ENCODE data around the gene VAMP5.

Gene VAMP5

GRCh38 chr2:85548608-85548900, 35.7 kb upstream of the VAMP5 start:
- POLR2A ChIA-PET, result interaction anchor here (1.0 to 7.3 kb wide), 5 partner anchors 10 to 129 kb away, joined by 3 to 81 read pairs (median 8); partner anchors contain the start of genes GGCX, MAT2A, RNF181 and SH2D6

GRCh38 chr2:85549095-85549494, 35.1 kb upstream of the VAMP5 start:
- TF ChIP-seq FOXA1 (IDR thresholded peaks at IDR 0.05) (no peak), ZNF384 (IDR thresholded peaks at IDR 0.05) (no peak), PKNOX1 (IDR thresholded peaks at IDR 0.05) (no peak), CTBP1 (IDR thresholded peaks at IDR 0.05; ENCODE audit: borderline replicate concordance) (no peak), LEF1 (IDR thresholded peaks at IDR 0.05; ENCODE audit: borderline replicate concordance) (no peak), SUZ12 (IDR thresholded peaks at IDR 0.05) (no peak), TARDBP (IDR thresholded peaks at IDR 0.05) (no peak), BHLHE40 (IDR thresholded peaks at IDR 0.05; ENCODE audit: borderline replicate concordance) (no peak), ELF4 (IDR thresholded peaks at IDR 0.05) (no peak), FOXK2 (IDR thresholded peaks at IDR 0.05) (no peak), NFRKB (IDR thresholded peaks at IDR 0.05) (no peak), FOXM1 (IDR thresholded peaks at IDR 0.05; ENCODE audit: borderline replicate concordance) (no peak)
- ChIA-PET CTCF (interaction anchor here (1.1 to 5.5 kb wide), 3 partner anchors 121 to 158 kb away, joined by 3 to 68 read pairs (median 3); partner anchors contain the start of gene SH2D6), POLR2A (interaction anchor here (1.0 to 7.3 kb wide), 6 partner anchors 11 to 129 kb away, joined by 3 to 81 read pairs (median 8); partner anchors contain the start of genes GGCX, MAT2A, RNF181 and SH2D6)
- no peak for DNase-seq (ENCODE audit: extremely low spot score)

More at GRCh38 chr2:85548608-85548900, 35.7 kb upstream of the VAMP5 start:
- TF ChIP-seq SP1 (IDR thresholded peaks at IDR 0.05) (no peak), ARNT (IDR thresholded peaks at IDR 0.05) (no peak), ELF4 (IDR thresholded peaks at IDR 0.05) (no peak), L3MBTL2 (conservative IDR thresholded peaks at IDR 0.05) (no peak), CTBP1 (IDR thresholded peaks at IDR 0.05; ENCODE audit: borderline replicate concordance) (no peak), LEF1 (IDR thresholded peaks at IDR 0.05; ENCODE audit: borderline replicate concordance) (no peak), BHLHE40 (IDR thresholded peaks at IDR 0.05; ENCODE audit: borderline replicate concordance) (no peak), FOXK2 (IDR thresholded peaks at IDR 0.05) (no peak)
- CTCF ChIA-PET, result interaction anchor here (1.1 to 5.5 kb wide), 3 partner anchors 121 to 157 kb away, joined by 3 to 68 read pairs (median 3); partner anchors contain the start of gene SH2D6
- no peak for DNase-seq (ENCODE audit: extremely low spot score)

- CTCF ChIA-PET, result interaction anchor here (0.6 to 5.5 kb wide), 2 partner anchors 89 to 130 kb away, joined by 3 to 68 read pairs; partner anchors contain the start of gene SH2D6
- no peak for TF ChIP-seq ARNT (IDR thresholded peaks at IDR 0.05)
- no peak for TF ChIP-seq TARDBP (IDR thresholded peaks at IDR 0.05)
- no peak for TF ChIP-seq SUZ12 (IDR thresholded peaks at IDR 0.05)
- no peak for TF ChIP-seq HDGF (IDR thresholded peaks at IDR 0.05; ENCODE audit: borderline replicate concordance)
- DNase-seq (ENCODE audit: extremely low spot score), result no peak
- POLR2A ChIA-PET, result interaction anchor here (1.0 to 7.3 kb wide), 6 partner anchors 11 to 160 kb away, joined by 3 to 81 read pairs (median 8); partner anchors contain the start of genes C2orf68, GGCX, MAT2A and SH2D6
Observed at GRCh38 chr2:85549826-85550225, 34.4 kb upstream of the VAMP5 start.

- TF ChIP-seq LEF1 (IDR thresholded peaks at IDR 0.05; ENCODE audit: borderline replicate concordance) (no peak), L3MBTL2 (conservative IDR thresholded peaks at IDR 0.05) (no peak)
- POLR2A ChIA-PET, result interaction anchor here (1.0 to 7.3 kb wide), 6 partner anchors 10 to 161 kb away, joined by 3 to 81 read pairs (median 8); partner anchors contain the start of genes C2orf68, GGCX, MAT2A and SH2D6
- DNase-seq (ENCODE audit: extremely low spot score), result no peak
- CTCF ChIA-PET, result interaction anchor here (0.6 to 5.5 kb wide), 5 partner anchors 89 to 226 kb away, joined by 3 to 68 read pairs (median 4); partner anchors contain the start of gene SH2D6
Observed at GRCh38 chr2:85550486-85550885, 33.7 kb upstream of the VAMP5 start.

- TF ChIP-seq HDGF (IDR thresholded peaks at IDR 0.05; ENCODE audit: borderline replicate concordance) (no peak), ZNF384 (IDR thresholded peaks at IDR 0.05) (no peak), CTBP1 (IDR thresholded peaks at IDR 0.05; ENCODE audit: borderline replicate concordance) (no peak), PKNOX1 (IDR thresholded peaks at IDR 0.05) (no peak), FOXM1 (IDR thresholded peaks at IDR 0.05; ENCODE audit: borderline replicate concordance) (no peak)
- peak; percentile 71 for DNase-seq (ENCODE audit: extremely low spot score)
- POLR2A ChIA-PET, result interaction anchor here (0.7 to 7.3 kb wide), 9 partner anchors 9 to 132 kb away, joined by 3 to 81 read pairs (median 7); partner anchors contain the start of genes C2orf68, GGCX, MAT2A and SH2D6
- CTCF ChIA-PET, result interaction anchor here (0.5 to 5.5 kb wide), 15 partner anchors 8 to 460 kb away, joined by 3 to 68 read pairs (median 5); partner anchors contain the start of genes MAT2A and SH2D6
Observed at GRCh38 chr2:85551698-85552678, 32.2 kb upstream of the VAMP5 start.

- CTCF ChIA-PET, result interaction anchor here (1.5 to 5.5 kb wide), 2 partner anchors 124 to 133 kb away, joined by 5 to 68 read pairs; partner anchors contain the start of gene SH2D6
- TF ChIP-seq FOXM1 (IDR thresholded peaks at IDR 0.05; ENCODE audit: borderline replicate concordance), result no peak
- no peak for TF ChIP-seq TARDBP (IDR thresholded peaks at IDR 0.05)
- no peak for TF ChIP-seq ZNF384 (IDR thresholded peaks at IDR 0.05)
- no peak for DNase-seq (ENCODE audit: extremely low spot score)
- POLR2A ChIA-PET, result interaction anchor here (0.9 to 7.3 kb wide), 3 partner anchors 15 to 134 kb away, joined by 4 to 81 read pairs (median 5); partner anchors contain the start of genes MAT2A and RNF181
Observed at GRCh38 chr2:85553184-85553583, 31.0 kb upstream of the VAMP5 start.

Measured in HEK293T (cell line).